ENCODE results near the gene ALS2CL. TPM values are rescaled to one million over a fixed set of nuclear protein-coding genes. Genes with fewer than 3 reads are reported as not detected.

Gene ALS2CL
- total and polyA plus RNA-seq, 4 experiments from 2014 or later: 3.2 to 29.8 (median 16.5) TPM

GRCh38 chr3:46624533-46624932 is 68.9 kb downstream of the ALS2CL start:
- Mint-ChIP-seq H3K4me1 (peaks cover 2 to 11% (median 5%) of the 10 kb centered on the region in 4 donors), H3K27me3 (peaks cover 3 to 8% of the 10 kb centered on the region in 2 donors), H3K9me3 (no peaks in the 10 kb centered on the region), H3K36me3 (no peaks in the 10 kb centered on the region), H3K4me3 (no peak overlapping the region), H3K27ac (no peak overlapping the region)
- POLR2A ChIA-PET (ENCODE audit: partially characterized antibody): no interaction called here
- CTCF ChIA-PET (ENCODE audit: partially characterized antibody): interaction anchor here (1.3 to 2.1 kb wide), 2 partner anchors 10 to 136 kb away, joined by 3 to 17 read pairs; no protein-coding TSS in a partner anchor
- DNase-seq: no peak
- intact Hi-C loops (cut with micrococcal nuclease): no loop called here
- Histone ChIP-seq H3K9me3 (ENCODE audit: control insufficient read depth in 1 of 2, low read length in 2 of 2) (no peaks in the 10 kb centered on the region), H3K27me3 (ENCODE audit: insufficient read depth, low read length) (no peaks in the 10 kb centered on the region), H3K36me3 (ENCODE audit: insufficient read depth, low read length) (no peaks in the 10 kb centered on the region), H3K4me1 (ENCODE audit: insufficient read depth, low read length) (peaks cover 2% of the 10 kb centered on the region), H3K27ac (ENCODE audit: low read depth, low read length) (no peak overlapping the region), H3K4me3 (ENCODE audit: low read length in 2 of 2) (no peak overlapping the region)

DNA sequence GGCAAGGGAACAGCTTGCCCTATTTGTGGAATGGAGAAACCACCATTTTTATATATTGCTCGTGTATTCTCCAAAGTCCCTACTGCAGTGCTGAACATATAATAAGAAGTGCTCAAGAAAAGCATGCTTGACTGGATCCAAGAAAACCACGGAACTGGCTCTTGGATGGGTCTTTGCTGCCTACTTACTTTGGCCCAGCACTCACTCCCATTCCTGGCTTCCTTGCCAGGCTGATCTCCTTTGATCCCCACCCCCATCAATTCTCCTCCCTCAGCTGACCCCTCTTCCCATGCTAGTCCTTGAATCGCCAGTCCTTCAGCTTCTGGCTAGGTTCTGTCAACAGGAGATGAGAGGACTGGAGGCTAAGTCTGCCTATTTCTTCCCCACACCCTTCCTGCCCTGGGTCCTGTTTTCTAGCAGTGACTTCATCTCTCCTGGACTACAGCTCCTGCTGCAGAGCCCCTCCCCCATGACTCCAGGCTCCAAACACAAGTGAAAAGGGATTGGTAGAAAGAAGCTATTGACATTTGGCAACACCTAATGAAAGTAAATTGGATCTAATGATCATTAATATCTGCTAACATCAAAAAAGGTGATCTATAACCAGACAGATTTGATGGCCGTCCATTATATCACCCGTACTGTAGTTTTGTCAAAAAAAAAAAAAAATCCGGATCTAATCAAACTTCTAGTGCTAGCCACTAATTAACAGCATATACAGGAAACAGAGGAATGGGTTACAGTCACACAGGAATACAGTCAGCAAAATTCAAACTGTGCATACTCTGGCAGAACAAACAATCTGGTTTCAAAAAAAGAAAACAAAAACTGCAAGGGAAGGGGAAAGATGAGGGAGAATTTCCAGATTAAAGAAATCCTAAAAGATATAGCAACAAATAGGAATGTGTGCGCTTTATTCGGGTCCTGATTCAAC is 73.4 kb downstream of the ALS2CL start:
- POLR2A ChIA-PET (ENCODE audit: partially characterized antibody): no interaction called here
- DNase-seq: no peak
- CTCF ChIA-PET (ENCODE audit: partially characterized antibody): interaction anchor here (1.1 to 1.3 kb wide), 2 partner anchors 9 to 132 kb away, joined by 4 to 5 read pairs; no protein-coding TSS in a partner anchor
- Histone ChIP-seq H3K27ac (ENCODE audit: low read depth, low read length) (no peak overlapping the region), H3K27me3 (ENCODE audit: insufficient read depth, low read length) (no peaks in the 10 kb centered on the region), H3K4me1 (ENCODE audit: insufficient read depth, low read length) (no peaks in the 10 kb centered on the region), H3K4me3 (ENCODE audit: low read length in 2 of 2) (no peak overlapping the region), H3K36me3 (ENCODE audit: insufficient read depth, low read length) (no peaks in the 10 kb centered on the region), H3K9me3 (ENCODE audit: control insufficient read depth in 1 of 2, low read length in 2 of 2) (no peaks in the 10 kb centered on the region)
- no peak overlapping the region for H3K27ac Mint-ChIP-seq
- no peak overlapping the region for H3K4me3 Mint-ChIP-seq
- no peaks in the 10 kb centered on the region for H3K9me3 Mint-ChIP-seq
- intact Hi-C loops (cut with micrococcal nuclease): no loop called here
- H3K4me1 Mint-ChIP-seq: no peaks in the 10 kb centered on the region
- H3K36me3 Mint-ChIP-seq: no peaks in the 10 kb centered on the region
- peaks cover 15% of the 10 kb centered on the region in 2 donors for H3K27me3 Mint-ChIP-seq

Other genes starting within 250 kb of the ALS2CL start
- gene LTF, start 228.8 kb downstream of the ALS2CL start, total RNA-seq: not detected
- gene LTF, start 228.8 kb downstream of the ALS2CL start, polyA plus RNA-seq: not detected
- not detected for gene RTP3, start 195.7 kb downstream of the ALS2CL start, total RNA-seq
- not detected for gene RTP3, start 195.7 kb downstream of the ALS2CL start, polyA plus RNA-seq
- 1 to 10 TPM in 1 of 2 experiments, under 1 TPM in 1; 0.50 to 1.0 TPM for gene LRRC2, start 127.4 kb downstream of the ALS2CL start, total RNA-seq
- gene LRRC2, start 127.4 kb downstream of the ALS2CL start, polyA plus RNA-seq: under 1 TPM in 1 of 2 donors, not detected in 1; 0.09 TPM
- gene FAM240A, start 81.2 kb downstream of the ALS2CL start, total RNA-seq: not detected
- not detected for gene FAM240A, start 81.2 kb downstream of the ALS2CL start, polyA plus RNA-seq
- 1 to 10 TPM; 3.1 to 3.3 TPM for gene TMIE, start 7.7 kb upstream of the ALS2CL start, total RNA-seq
- 1 to 10 TPM in 1 of 2 donors, under 1 TPM in 1; 0.70 to 2.3 TPM for gene TMIE, start 7.7 kb upstream of the ALS2CL start, polyA plus RNA-seq
- not detected for gene PRSS50, start 24.2 kb upstream of the ALS2CL start, total RNA-seq
- gene PRSS50, start 24.2 kb upstream of the ALS2CL start, polyA plus RNA-seq: not detected
- not detected for gene MYL3, start 169.8 kb upstream of the ALS2CL start, total RNA-seq
- not detected for gene MYL3, start 169.8 kb upstream of the ALS2CL start, polyA plus RNA-seq
- not detected for gene PTH1R, start 184.0 kb upstream of the ALS2CL start, total RNA-seq
- gene PTH1R, start 184.0 kb upstream of the ALS2CL start, polyA plus RNA-seq: not detected

Data from CD4-positive, alpha-beta memory T cell (primary cell).